HEK293 (cell line): ENCODE results near the gene TMEM250.

Source experiments
- RBAK ChIP-seq: fragments of 450-650 bp; formaldehyde crosslinking; IDR thresholded peaks from 2 replicates; pipeline ENCODE4 v1.5.1; 2016; ENCODE audit warnings: missing biosample characterization, missing genetic modification characterization
- SP3 ChIP-seq: fragments of 450-650 bp; formaldehyde crosslinking; IDR thresholded peaks from 2 replicates; pipeline ENCODE4 v1.5.1; 2016; ENCODE audit warnings: missing biosample characterization, missing genetic modification characterization
- ZNF785 ChIP-seq: fragments of 450-650 bp; formaldehyde crosslinking; IDR thresholded peaks from 2 replicates; pipeline ENCODE4 v1.5.1; 2016; ENCODE audit warnings: missing biosample characterization, missing genetic modification characterization
- ZNF792 ChIP-seq: fragments of 450-650 bp; formaldehyde crosslinking; IDR thresholded peaks from 2 replicates; pipeline ENCODE4 v1.5.1; 2016; ENCODE audit warnings: missing biosample characterization, missing genetic modification characterization
- TF ChIP-seq, protein P1 (sequence below): fragments of 450-650 bp; formaldehyde crosslinking; conservative IDR thresholded peaks from 2 replicates; pipeline ENCODE4 v1.5.1; 2016; ENCODE audit warnings: low read depth, missing biosample characterization, missing genetic modification characterization
- TF ChIP-seq, protein P2 (sequence below): fragments of 450-650 bp; formaldehyde crosslinking; IDR thresholded peaks from 2 replicates; pipeline ENCODE4 v1.5.1; 2016; ENCODE audit warnings: missing biosample characterization, missing genetic modification characterization

DNA sequence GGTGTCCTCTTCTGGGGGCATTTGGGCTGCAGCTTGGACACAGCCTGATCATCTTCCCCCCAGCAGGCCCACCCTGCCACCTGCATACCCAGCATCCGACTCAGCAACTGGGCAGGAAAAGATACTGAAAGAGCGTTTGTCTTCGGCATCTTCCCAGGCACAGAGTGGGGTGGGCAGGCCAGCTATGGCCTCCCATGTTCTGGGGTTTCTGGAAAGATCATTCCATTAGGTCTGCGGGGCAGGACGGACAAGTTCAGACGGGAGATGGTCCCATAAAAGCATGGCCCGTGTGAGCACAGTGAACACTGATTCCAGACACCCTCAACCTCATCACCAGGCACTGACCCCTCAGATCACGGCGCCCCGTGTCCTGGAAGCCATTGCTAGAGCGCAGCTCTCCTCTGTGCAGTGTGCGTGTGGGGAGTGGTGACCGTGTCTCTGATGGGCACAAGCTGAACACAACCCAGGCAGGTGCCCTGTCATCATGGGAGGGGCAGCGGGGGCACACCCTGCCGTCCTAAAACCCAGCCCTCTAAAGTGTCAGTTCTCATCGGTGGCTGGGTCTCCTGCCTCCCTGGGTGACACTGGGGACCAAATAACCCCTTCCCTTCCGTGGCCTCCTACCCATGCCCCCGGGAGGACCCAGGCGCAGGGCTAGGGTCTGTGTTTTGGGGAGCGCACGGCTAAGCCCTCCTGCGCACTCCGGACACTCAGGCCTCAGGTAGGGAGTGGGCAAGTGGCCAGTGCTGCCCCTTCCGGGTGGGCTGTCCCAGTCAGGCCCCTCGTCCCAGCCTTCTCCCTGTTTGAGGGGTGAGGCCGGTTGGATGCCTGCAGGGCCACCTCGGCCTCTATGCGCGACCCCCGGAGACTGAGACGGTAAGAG is 13.2 kb upstream of the TMEM250 start:
- TF ChIP-seq ZNF792 (tag by site-specific recombination) (no peak), RBAK (no peak), SP3 (no peak), ZNF785 (tag by site-specific recombination) (no peak)
- TF ChIP-seq, protein P1, sequence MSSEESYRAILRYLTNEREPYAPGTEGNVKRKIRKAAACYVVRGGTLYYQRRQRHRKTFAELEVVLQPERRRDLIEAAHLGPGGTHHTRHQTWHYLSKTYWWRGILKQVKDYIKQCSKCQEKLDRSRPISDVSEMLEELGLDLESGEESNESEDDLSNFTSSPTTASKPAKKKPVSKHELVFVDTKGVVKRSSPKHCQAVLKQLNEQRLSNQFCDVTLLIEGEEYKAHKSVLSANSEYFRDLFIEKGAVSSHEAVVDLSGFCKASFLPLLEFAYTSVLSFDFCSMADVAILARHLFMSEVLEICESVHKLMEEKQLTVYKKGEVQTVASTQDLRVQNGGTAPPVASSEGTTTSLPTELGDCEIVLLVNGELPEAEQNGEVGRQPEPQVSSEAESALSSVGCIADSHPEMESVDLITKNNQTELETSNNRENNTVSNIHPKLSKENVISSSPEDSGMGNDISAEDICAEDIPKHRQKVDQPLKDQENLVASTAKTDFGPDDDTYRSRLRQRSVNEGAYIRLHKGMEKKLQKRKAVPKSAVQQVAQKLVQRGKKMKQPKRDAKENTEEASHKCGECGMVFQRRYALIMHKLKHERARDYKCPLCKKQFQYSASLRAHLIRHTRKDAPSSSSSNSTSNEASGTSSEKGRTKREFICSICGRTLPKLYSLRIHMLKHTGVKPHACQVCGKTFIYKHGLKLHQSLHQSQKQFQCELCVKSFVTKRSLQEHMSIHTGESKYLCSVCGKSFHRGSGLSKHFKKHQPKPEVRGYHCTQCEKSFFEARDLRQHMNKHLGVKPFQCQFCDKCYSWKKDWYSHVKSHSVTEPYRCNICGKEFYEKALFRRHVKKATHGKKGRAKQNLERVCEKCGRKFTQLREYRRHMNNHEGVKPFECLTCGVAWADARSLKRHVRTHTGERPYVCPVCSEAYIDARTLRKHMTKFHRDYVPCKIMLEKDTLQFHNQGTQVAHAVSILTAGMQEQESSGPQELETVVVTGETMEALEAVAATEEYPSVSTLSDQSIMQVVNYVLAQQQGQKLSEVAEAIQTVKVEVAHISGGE: no peak
- TF ChIP-seq, protein P2, sequence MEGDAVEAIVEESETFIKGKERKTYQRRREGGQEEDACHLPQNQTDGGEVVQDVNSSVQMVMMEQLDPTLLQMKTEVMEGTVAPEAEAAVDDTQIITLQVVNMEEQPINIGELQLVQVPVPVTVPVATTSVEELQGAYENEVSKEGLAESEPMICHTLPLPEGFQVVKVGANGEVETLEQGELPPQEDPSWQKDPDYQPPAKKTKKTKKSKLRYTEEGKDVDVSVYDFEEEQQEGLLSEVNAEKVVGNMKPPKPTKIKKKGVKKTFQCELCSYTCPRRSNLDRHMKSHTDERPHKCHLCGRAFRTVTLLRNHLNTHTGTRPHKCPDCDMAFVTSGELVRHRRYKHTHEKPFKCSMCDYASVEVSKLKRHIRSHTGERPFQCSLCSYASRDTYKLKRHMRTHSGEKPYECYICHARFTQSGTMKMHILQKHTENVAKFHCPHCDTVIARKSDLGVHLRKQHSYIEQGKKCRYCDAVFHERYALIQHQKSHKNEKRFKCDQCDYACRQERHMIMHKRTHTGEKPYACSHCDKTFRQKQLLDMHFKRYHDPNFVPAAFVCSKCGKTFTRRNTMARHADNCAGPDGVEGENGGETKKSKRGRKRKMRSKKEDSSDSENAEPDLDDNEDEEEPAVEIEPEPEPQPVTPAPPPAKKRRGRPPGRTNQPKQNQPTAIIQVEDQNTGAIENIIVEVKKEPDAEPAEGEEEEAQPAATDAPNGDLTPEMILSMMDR (tag by site-specific recombination): no peak
